Neuronal stem cell (in vitro differentiated cells): ENCODE data around the gene FBLN1.

ENCODE experiments used
- DNase-seq: peaks from one replicate; pipeline ENCODE4 v3.0.0-alpha.2; 2013; ENCODE audit warnings: low spot score
- H2AFZ ChIP-seq: one replicate; pipeline ENCODE4 v1.6.1; 2013; ENCODE audit warnings: mild to moderate bottlenecking, low read length, inconsistent platforms
- H2AK5ac ChIP-seq: 2 replicates; pipeline ENCODE4 v1.6.1; 2013; ENCODE audit warnings: low read depth, mild to moderate bottlenecking, inconsistent platforms, low read length, moderate library complexity, mixed read lengths
- H2BK120ac ChIP-seq: 2 replicates; pipeline ENCODE4 v1.6.1; 2013; ENCODE audit warnings: low read depth, mild to moderate bottlenecking, inconsistent platforms, low read length, moderate library complexity, mixed read lengths
- H2BK12ac ChIP-seq: one replicate; pipeline ENCODE4 v1.6.1; 2013; ENCODE audit warnings: low read length, inconsistent platforms
- H2BK15ac ChIP-seq: 2 replicates; pipeline ENCODE4 v1.6.1; 2013; ENCODE audit warnings: mild to moderate bottlenecking, low read length, inconsistent platforms, mixed read lengths
- H2BK5ac ChIP-seq: one replicate; pipeline ENCODE4 v1.6.1; 2013; ENCODE audit warnings: inconsistent platforms, mild to moderate bottlenecking, low read length, moderate library complexity
- H3K14ac ChIP-seq: one replicate; pipeline ENCODE4 v1.6.1; 2013; ENCODE audit warnings: low read length, inconsistent platforms
- H3K18ac ChIP-seq: 2 replicates; pipeline ENCODE4 v1.6.1; 2013; ENCODE audit warnings: low read length, inconsistent platforms
- H3K23ac ChIP-seq: 2 replicates; pipeline ENCODE4 v1.6.1; 2013; ENCODE audit warnings: low read depth, mild to moderate bottlenecking, mixed read lengths, low read length, inconsistent platforms; ENCODE audit not compliant: poor library complexity
- H3K27ac ChIP-seq: replicated peaks from 3 replicates; pipeline ENCODE4 v1.5.1; 2013; ENCODE audit warnings: low read length, inconsistent platforms
- H3K27me3 ChIP-seq, 3 experiments: 2 replicates each; pipeline ENCODE4 v1.6.1; 2013; ENCODE audit warnings: low read length in 3 of 3, mild to moderate bottlenecking in 2 of 3, inconsistent platforms in 1 of 3, low read depth in 1 of 3, mixed read lengths in 1 of 3, moderate library complexity in 1 of 3; ENCODE audit not compliant: control insufficient read depth in 3 of 3, insufficient read depth in 3 of 3
- H3K36me3 ChIP-seq, 2 donors: replicated peaks in 1 of 2; 2 replicates each; pipeline ENCODE4 v1.6.1; 2013; ENCODE audit warnings: low read length in 2 of 2; ENCODE audit not compliant: control insufficient read depth in 2 of 2, insufficient read depth in 2 of 2
- H3K4ac ChIP-seq: 2 replicates; pipeline ENCODE4 v1.6.1; 2013; ENCODE audit warnings: inconsistent platforms, mild to moderate bottlenecking, low read length, moderate library complexity
- H3K4me1 ChIP-seq, 2 donors: 1 replicate in 1 of 2; 2 replicates in 1 of 2; pipeline ENCODE4 v1.6.1; 2013; ENCODE audit warnings: low read length in 2 of 2, low read depth in 1 of 2; ENCODE audit not compliant: control insufficient read depth in 2 of 2, insufficient read depth in 1 of 2
- H3K4me2 ChIP-seq: one replicate; pipeline ENCODE4 v1.6.1; 2013; ENCODE audit warnings: mild to moderate bottlenecking, low read length, inconsistent platforms; ENCODE audit not compliant: insufficient read depth, poor library complexity, severe bottlenecking
- H3K4me3 ChIP-seq, 2 donors: 2 replicates each; pipeline ENCODE4 v1.5.1; 2013; ENCODE audit warnings: low read length in 2 of 2, mild to moderate bottlenecking in 2 of 2, inconsistent platforms in 1 of 2, moderate library complexity in 1 of 2
- H3K79me1 ChIP-seq: one replicate; pipeline ENCODE4 v1.6.1; 2013; ENCODE audit warnings: low read depth, mild to moderate bottlenecking, inconsistent platforms, low read length, moderate library complexity
- H3K9ac ChIP-seq: one replicate; pipeline ENCODE4 v1.6.1; 2013; ENCODE audit warnings: mild to moderate bottlenecking, low read depth, low read length, inconsistent platforms; ENCODE audit not compliant: poor library complexity
- H3K9me3 ChIP-seq, 2 donors: replicated peaks in 1 of 2; 2 replicates each; pipeline versions ENCODE3 to v1.6.1; 2013; ENCODE audit warnings: low read length in 2 of 2, mild to moderate bottlenecking in 2 of 2, inconsistent platforms in 1 of 2, low read depth in 1 of 2, mixed read lengths in 1 of 2, moderate library complexity in 1 of 2; ENCODE audit not compliant: control insufficient read depth in 2 of 2, insufficient read depth in 1 of 2
- H4K8ac ChIP-seq: one replicate; pipeline ENCODE4 v1.6.1; 2013; ENCODE audit warnings: low read depth, mild to moderate bottlenecking, inconsistent platforms, low read length, moderate library complexity
- H4K91ac ChIP-seq: one replicate; pipeline ENCODE4 v1.6.1; 2013; ENCODE audit warnings: low read length, low read depth, mild to moderate bottlenecking, inconsistent platforms; ENCODE audit not compliant: poor library complexity
- WGBS, 2 donors: extraction: QIAGEN DNeasy Blood & Tissue Kit; methylation state at CpG; one replicate each; pipeline ENCODE4 v1.1.7; 2013; ENCODE audit warnings: missing lambda C conversion rate in 2 of 2, mixed read lengths in 1 of 2; ENCODE audit not compliant: insufficient read length in 2 of 2, insufficient replicate concordance in 1 of 2; ENCODE audit errors: extremely low coverage in 2 of 2; 5-methylcytosine and 5-hydroxymethylcytosine counted together

The FBLN1 gene

GRCh38 chr22:45497351-45498145 is 5.1 kb upstream of the FBLN1 start:
- H4K91ac ChIP-seq: no peak overlapping the region
- no peak overlapping the region for H2AK5ac ChIP-seq
- H2AFZ ChIP-seq: no peak overlapping the region
- no peak overlapping the region for H3K14ac ChIP-seq
- H2BK120ac ChIP-seq: no peak overlapping the region
- 100% methylated on average over 1 of the region's 10 CpGs for WGBS, 2 donors
- H3K4me1 ChIP-seq: peaks cover 18 to 21% of the 10 kb centered on the region in 2 donors
- no peak overlapping the region for H3K4ac ChIP-seq
- no peak overlapping the region for H2BK15ac ChIP-seq
- H3K9ac ChIP-seq: no peak overlapping the region
- H3K27ac ChIP-seq: no peak overlapping the region
- no peak overlapping the region for H3K23ac ChIP-seq
- H3K4me2 ChIP-seq: no peak overlapping the region
- no peak overlapping the region for H3K4me3 ChIP-seq
- no peak for DNase-seq
- no peak overlapping the region for H4K8ac ChIP-seq
- peaks cover 0 to 4% of the 10 kb centered on the region in 2 donors for H3K9me3 ChIP-seq
- no peak overlapping the region for H3K18ac ChIP-seq
- H3K36me3 ChIP-seq: no peaks in the 10 kb centered on the region
- peaks cover 0 to 8% (median 0%) of the 10 kb centered on the region in 3 experiments for H3K27me3 ChIP-seq
- no peak overlapping the region for H2BK5ac ChIP-seq
- no peak overlapping the region for H2BK12ac ChIP-seq
- H3K79me1 ChIP-seq: no peaks in the 10 kb centered on the region

- no peak overlapping the region for H3K27ac ChIP-seq
- no peak overlapping the region for H2BK15ac ChIP-seq
- no CpG with 5 or more reads among the region's 3 CpGs for WGBS, 2 donors
- no peak overlapping the region for H3K9ac ChIP-seq
- H3K36me3 ChIP-seq: no peaks in the 10 kb centered on the region
- no peak overlapping the region for H3K4ac ChIP-seq
- no peaks in the 10 kb centered on the region for H3K9me3 ChIP-seq
- H2AK5ac ChIP-seq: peak overlapping the region; percentile 95
- H3K27me3 ChIP-seq: peaks cover 0 to 8% (median 0%) of the 10 kb centered on the region in 3 experiments
- H3K4me2 ChIP-seq: no peak overlapping the region
- H2BK120ac ChIP-seq: no peak overlapping the region
- H4K91ac ChIP-seq: no peak overlapping the region
- H3K18ac ChIP-seq: peak overlapping the region; percentile 92
- peaks cover 14 to 20% of the 10 kb centered on the region in 2 donors for H3K4me1 ChIP-seq
- no peak overlapping the region for H4K8ac ChIP-seq
- H2AFZ ChIP-seq: no peak overlapping the region
- DNase-seq: no peak
- no peak overlapping the region for H3K23ac ChIP-seq
- H3K79me1 ChIP-seq: peaks cover 3% of the 10 kb centered on the region
- H3K14ac ChIP-seq: no peak overlapping the region
- no peak overlapping the region for H3K4me3 ChIP-seq
- H2BK5ac ChIP-seq: peak overlapping the region; percentile 39
- peak overlapping the region; percentile 66 for H2BK12ac ChIP-seq
Observed at GRCh38 chr22:45499746-45500145, 2.9 kb upstream of the FBLN1 start.

GRCh38 chr22:45503050-45503815 is 550 bp downstream of the FBLN1 start:
- Histone ChIP-seq H3K36me3 (peaks cover 2 to 4% of the 10 kb centered on the region in 2 donors), H2AFZ (peak overlapping the region; percentile 92), H4K8ac (no peak overlapping the region), H3K4ac (peak overlapping the region; percentile 87), H2BK15ac (peak overlapping the region; percentile 90), H2BK12ac (peak overlapping the region; percentile 73), H3K9me3 (no peaks in the 10 kb centered on the region), H3K4me1 (peaks cover 13 to 30% of the 10 kb centered on the region in 2 donors), H4K91ac (peak overlapping the region; percentile 98), H3K23ac (peak overlapping the region; percentile 15), H3K9ac (peak overlapping the region; percentile 98), H2BK5ac (peak overlapping the region; percentile 58), H3K4me3 (peak overlapping the region; percentile 66 to 87), H3K79me1 (peaks cover 5% of the 10 kb centered on the region), H2BK120ac (peak overlapping the region; percentile 10), H3K27me3 (peaks cover 0 to 8% (median 0%) of the 10 kb centered on the region in 3 experiments), H3K4me2 (peak overlapping the region; percentile 85), H2AK5ac (peak overlapping the region; percentile 98), H3K18ac (peak overlapping the region; percentile 99), H3K27ac (peak overlapping the region; percentile 93), H3K14ac (peak overlapping the region; percentile 1)
- WGBS, 2 donors: no CpG with 5 or more reads among the region's 53 CpGs
- DNase-seq: peak; percentile 68
